Fibroblast of mammary gland (primary cell): ENCODE measurements around the gene TOPAZ1.

ENCODE experiments used
- DNase-seq: peaks from one replicate; pipeline ENCODE4 v3.0.0-alpha.2; 2010; ENCODE audit warnings: low read depth
- H3K4me3 ChIP-seq: 2 replicates; pipeline ENCODE4 v1.5.1; 2011; ENCODE audit warnings: low read depth, mild to moderate bottlenecking, low read length, moderate library complexity; ENCODE audit not compliant: control insufficient read depth
- TF ChIP-seq, protein P1 (sequence below): conservative IDR thresholded peaks from 2 replicates; pipeline ENCODE4 v1.5.1; 2011; ENCODE audit warnings: low read depth, low read length, inconsistent platforms; ENCODE audit not compliant: control insufficient read depth, insufficient read depth

Gene TOPAZ1

DNA sequence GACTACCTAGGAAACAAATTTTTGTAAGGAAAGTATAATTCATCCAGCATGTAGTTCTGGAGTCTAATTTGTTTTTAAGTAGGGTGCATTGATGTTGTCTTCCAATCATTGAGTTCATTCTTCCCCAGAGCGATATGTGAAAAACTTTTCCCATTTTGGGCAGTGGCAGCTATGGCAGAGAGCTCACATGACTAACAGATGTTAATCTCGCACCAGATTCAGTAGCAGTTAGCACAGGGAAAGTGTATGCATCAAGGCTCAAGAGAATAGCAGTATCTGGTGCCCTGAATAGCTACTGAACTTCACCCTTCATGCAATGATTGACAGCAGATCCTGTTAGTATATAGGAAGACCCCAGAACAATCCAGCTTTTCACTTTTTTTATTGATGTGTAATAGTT is 50.6 kb downstream of the TOPAZ1 start:
- DNase-seq: no peak
- TF ChIP-seq, protein P1, sequence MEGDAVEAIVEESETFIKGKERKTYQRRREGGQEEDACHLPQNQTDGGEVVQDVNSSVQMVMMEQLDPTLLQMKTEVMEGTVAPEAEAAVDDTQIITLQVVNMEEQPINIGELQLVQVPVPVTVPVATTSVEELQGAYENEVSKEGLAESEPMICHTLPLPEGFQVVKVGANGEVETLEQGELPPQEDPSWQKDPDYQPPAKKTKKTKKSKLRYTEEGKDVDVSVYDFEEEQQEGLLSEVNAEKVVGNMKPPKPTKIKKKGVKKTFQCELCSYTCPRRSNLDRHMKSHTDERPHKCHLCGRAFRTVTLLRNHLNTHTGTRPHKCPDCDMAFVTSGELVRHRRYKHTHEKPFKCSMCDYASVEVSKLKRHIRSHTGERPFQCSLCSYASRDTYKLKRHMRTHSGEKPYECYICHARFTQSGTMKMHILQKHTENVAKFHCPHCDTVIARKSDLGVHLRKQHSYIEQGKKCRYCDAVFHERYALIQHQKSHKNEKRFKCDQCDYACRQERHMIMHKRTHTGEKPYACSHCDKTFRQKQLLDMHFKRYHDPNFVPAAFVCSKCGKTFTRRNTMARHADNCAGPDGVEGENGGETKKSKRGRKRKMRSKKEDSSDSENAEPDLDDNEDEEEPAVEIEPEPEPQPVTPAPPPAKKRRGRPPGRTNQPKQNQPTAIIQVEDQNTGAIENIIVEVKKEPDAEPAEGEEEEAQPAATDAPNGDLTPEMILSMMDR: no peak

DNA sequence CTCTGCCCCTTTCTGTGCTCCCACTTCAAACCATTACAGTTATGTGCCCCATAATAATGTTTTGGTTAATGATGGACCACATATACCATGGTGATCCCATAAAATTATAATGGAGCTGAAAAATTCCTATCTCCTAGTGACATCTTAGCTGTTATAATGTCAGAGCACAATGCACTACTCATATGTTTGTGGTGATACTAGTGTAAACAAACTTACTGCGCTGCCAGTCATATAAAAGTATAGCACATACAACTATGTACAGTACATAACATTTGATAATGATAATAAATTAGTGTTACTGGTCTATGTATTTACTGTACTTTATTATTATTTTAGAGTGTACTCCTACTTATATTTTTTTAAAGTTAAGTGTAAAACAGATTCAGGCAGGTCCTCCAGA is 51.3 kb downstream of the TOPAZ1 start:
- TF ChIP-seq, protein P1: no peak
- no peak overlapping the region for H3K4me3 ChIP-seq
- DNase-seq: no peak

More for the DNA sequence above, 50.6 kb downstream of the TOPAZ1 start:
- no peak overlapping the region for H3K4me3 ChIP-seq

DNA sequence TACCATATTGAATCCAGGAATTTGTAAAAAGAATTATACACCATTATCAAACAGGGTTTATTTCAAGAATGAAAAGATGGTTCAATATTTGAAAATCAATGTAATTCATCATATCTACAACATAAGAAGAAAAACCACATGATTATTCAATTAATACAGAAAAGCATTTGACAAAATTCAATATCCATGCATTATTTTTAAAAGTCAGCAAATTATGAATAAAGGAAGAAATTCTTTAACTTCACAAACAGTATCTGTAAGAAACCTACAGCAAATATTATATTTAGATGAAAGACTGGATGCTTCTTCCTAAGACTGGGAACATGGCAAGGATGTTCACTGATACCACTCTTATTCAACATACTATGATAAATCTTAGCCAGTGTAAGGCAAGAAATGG is 55.6 kb downstream of the TOPAZ1 start:
- TF ChIP-seq, protein P1: no peak
- no peak overlapping the region for H3K4me3 ChIP-seq
- DNase-seq: no peak

DNA sequence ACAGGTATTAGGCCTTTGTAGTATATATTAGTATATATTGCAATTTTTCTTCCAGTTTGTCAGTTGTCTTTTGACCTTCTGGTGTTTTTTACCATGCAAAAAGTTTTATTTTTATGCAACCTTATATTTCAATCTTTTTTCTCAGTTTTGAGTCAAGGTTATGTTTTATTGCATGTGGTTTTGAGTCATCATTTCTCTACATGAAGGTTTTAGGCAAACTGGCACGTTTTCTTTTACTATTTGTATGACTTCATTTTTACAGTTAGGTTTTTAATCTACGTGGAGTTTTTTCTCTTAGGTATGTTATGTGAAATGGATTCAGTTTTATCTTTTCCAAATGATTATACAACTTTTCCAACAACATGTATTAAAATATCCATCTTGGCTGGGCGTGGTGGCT is 60.1 kb downstream of the TOPAZ1 start:
- no peak overlapping the region for H3K4me3 ChIP-seq
- no peak for DNase-seq
- TF ChIP-seq, protein P1: no peak

- H3K4me3 ChIP-seq: no peak overlapping the region
- TF ChIP-seq, protein P1: no peak
- no peak for DNase-seq
Observed at GRCh38 chr3:44309500-44309899, 67.8 kb downstream of the TOPAZ1 start.

GRCh38 chr3:44318891-44319311 is 77.2 kb downstream of the TOPAZ1 start:
- TF ChIP-seq, protein P1: no peak
- no peak for DNase-seq
- no peak overlapping the region for H3K4me3 ChIP-seq

- no peak for DNase-seq
- TF ChIP-seq, protein P1: no peak
- H3K4me3 ChIP-seq: no peak overlapping the region
Observed at GRCh38 chr3:44321335-44321734, 79.6 kb downstream of the TOPAZ1 start.
